GM19372 (cell line): ENCODE measurements around the gene SERPINC1.
"Not testable (repeated sequence)": the region's sequence is repeated elsewhere in the genome, so short reads cannot be mapped to it uniquely, and the experiment has no call there.

Experiments used
- ATAC-seq: cut with Tn5 transposase; IDR thresholded peaks from one replicate; pipeline ENCODE4 v1.9.1; 2021; ENCODE audit warnings: mild to moderate bottlenecking, low read depth, moderate library complexity; ENCODE audit not compliant: unreplicated experiment

Gene SERPINC1

DNA sequence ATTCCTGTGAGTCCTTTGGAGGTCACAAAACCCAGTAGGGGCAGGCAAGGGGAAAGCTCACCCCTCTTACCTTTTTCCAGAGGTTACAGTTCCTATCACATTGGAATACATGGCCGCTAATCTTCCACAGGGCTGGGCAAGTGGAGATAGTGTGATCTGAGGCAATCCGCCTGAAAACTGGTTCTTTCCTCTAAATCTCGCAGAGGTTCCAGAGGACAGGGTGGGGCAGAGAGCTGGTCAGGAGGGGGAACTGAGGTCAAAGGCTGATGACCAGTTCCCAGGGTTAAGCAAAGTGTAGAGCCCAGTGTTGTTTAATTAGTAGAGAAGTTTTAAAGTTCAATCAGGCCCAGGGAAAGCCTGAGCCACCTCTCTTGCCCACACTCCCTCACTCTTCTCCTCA, at the start of gene SERPINC1:
Gene SERPINC1, minus strand, starts transcription at position 179 of the 400 bp plus-strand sequence. Its CDS starts 68 bp downstream, at position 111.
- ATAC-seq = no peak

DNA sequence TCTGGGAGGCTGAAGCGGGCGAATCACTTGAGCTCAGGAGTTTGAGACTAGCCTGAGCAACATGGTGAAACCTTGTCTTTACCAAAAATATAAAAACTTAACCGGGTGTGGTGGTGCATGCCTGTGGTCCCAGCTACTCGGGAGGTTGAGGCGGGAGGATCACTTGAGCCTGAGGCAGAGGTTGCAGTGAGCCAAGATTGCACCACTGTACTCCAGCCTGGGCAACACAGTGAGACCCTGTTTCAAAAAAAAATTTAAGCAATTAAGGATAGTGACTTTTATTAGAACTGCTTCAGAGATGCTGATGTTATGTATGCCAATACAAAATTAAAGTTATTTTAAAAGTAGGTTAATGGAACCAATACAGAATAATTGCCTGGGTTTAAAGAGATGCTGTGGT, 48.8 kb upstream of the SERPINC1 start:
- ATAC-seq = not testable (repeated sequence)

DNA sequence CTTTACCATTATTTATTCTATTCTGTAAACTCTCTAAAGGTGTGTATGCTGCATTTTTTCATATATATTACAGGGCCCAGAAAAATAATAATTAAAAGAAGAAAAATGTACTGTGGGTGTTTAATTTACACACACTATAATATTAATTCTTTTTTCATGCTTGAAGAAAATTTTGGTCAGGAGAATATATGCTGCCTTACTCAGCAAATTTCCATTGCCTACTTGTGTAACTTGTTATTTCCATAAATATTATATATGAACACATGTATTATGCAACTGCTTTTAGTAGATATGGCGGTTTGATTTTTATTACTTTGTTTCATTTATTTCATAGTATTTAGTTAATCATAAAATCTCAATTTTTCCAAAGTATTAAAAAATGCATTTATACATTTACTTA, 46.4 kb upstream of the SERPINC1 start:
- no peak for ATAC-seq

- no peak for ATAC-seq
Measured at GRCh38 chr1:173960625-173961024, 43.5 kb upstream of the SERPINC1 start.

GRCh38 chr1:173954179-173954578, 37.1 kb upstream of the SERPINC1 start:
- no peak for ATAC-seq

DNA sequence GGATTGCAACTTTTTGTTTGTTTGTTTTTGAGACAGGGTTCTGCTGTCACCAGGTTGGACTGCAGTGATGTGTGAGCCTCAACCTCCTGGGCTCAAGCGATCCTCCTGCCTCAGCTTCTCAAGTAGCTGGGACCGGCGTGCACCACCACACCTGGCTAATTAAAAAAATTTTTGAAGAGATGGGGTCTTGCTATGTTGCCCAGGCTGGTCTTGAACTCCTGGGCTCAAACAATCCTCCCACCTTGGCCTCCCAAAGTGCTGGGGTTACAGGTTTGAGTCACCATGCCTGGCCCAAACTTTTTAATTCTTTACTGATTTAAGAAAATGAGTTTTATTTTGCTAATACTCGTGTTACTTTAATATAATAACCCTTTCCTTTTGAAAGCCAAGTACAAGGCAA, 31.5 kb upstream of the SERPINC1 start:
- ATAC-seq = no peak

GRCh38 chr1:173946380-173946921, 29.3 kb upstream of the SERPINC1 start:
- no peak for ATAC-seq

GRCh38 chr1:173937062-173937461, 19.9 kb upstream of the SERPINC1 start:
- no peak for ATAC-seq

DNA sequence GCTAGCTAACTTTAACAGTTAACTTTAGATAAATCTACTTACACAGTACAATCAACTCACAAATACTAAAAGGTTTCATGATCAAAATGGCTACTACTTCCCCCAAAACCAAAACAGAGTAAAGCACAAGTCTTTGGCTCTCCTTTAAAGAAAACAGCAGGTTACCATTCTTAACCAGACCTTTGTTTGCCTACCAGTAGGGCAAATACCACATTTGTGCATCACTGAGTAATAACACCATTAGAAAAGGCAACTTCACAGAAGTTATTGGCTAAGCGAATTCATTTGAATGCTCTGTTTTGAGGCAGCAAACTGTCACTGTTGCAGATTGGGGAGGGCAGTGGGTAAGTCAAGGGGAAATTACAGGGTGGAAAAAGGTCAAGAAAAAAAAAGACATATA, 17.3 kb upstream of the SERPINC1 start:
- no peak for ATAC-seq

GRCh38 chr1:173930541-173930940, 13.4 kb upstream of the SERPINC1 start:
- ATAC-seq = not testable (repeated sequence)

DNA sequence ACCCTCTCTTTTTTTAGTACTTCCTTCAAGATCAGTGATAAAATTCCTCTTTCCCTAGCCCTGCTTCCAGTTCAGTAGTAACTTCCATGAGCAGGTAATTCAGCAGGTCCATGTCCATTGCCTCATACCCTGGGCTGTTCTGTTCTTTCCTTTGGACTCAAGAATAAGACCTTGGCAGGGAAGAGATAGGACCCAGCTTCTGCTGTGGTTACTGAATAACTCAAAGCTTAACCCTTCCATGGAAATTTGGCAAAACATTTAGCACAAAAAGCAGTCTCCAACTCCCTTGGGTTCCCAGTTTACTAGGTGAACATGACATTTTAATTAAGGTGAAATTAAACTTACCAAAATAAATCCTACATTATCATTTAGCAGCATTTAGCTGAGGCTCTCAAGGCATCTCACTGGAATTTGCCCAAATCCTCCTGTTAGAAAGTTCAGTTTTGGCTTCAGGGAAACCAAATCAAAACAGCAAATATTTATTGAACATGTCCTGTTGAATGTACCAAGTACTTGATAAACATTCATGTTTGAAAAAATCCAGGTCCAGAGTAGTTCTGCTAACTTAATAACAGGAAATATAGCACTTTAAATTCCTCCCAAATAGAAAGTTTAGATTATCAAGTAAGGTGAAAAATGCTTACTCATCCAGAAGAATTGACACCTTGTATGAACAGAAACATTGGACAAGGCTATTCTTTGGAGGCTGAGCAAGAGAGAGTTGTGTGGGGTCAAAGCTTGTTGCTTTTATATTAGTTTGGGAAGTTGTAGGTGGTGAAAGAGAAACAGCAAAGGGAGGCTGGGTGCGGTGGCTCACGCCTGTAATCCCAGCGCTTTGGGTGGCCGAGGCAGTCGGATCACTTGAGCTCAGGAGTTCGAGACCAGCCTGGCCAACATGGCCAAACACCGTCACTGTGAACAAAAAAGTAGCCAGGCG, 8.4 kb upstream of the SERPINC1 start:
- no peak for ATAC-seq

GRCh38 chr1:173920861-173921260, 3.7 kb upstream of the SERPINC1 start:
- ATAC-seq = no peak

GRCh38 chr1:173917635-173918493, 737 bp upstream of the SERPINC1 start:
- no peak for ATAC-seq

DNA sequence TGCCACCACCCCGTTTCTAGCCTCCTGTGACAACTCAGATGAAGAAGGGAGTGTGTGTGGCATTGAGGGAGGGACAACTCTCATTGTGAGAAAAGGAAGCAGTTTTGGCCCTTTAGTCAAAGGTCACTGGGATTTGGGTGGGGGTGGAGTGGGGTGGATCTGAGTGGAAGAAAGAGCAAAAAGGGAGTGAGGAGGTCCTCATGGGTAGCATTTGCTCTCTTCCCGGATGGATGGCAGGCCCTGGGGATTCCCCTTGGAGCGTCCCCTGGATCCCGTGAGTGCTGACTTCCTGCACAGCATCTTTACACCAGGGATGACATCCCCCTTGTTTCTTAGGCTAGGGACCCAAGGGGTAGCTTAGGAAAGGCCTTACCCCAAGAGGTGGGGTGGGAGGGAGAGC, 460 bp downstream of the SERPINC1 start:
- no peak for ATAC-seq

DNA sequence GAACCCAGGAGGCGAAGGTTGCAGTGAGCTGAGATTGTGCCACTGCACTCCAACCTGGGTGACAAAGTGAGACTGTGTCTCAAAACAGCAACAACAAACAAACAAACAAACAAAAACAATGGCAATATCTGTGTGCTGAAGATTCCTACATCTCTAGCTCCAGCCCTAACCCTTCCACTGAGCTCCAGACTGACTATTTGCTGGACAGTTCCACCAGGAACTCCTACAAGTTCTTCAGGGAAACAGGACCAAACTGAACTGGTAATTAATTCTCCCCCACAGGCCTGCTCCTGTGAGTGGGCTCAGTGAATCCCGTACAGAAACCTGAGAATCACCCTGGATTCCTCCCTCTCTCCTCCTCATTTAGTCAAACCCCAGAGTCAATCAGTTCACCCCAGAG, 1.5 kb downstream of the SERPINC1 start:
- ATAC-seq = no peak

DNA sequence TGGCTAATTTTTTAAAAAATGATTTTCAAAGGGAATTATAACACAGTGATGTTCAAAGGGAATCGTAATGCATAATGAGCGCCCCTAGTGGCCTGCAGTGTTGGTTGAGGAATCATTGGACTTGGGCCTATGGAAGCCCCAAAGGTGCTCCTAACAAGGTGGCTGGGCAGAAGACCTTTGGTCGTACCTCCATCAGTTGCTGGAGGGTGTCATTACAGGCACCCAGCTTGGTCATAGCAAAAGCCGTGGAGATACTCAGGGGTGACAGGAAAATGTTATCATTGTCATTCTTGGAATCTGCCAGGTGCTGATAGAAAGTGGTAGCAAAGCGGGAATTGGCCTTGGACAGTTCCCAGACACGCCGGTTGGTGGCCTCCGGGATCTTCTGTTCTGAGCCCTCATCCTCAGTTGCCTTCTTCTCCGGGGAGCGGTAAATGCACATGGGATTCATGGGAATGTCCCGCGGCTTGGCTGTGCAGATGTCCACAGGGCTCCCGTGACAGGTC, 2.7 kb downstream of the SERPINC1 start:
- ATAC-seq = no peak

GRCh38 chr1:173913111-173913510, 4.0 kb downstream of the SERPINC1 start:
- ATAC-seq = no peak

- ATAC-seq = no peak
Measured at GRCh38 chr1:173903827-173904531, 13.1 kb downstream of the SERPINC1 start.

DNA sequence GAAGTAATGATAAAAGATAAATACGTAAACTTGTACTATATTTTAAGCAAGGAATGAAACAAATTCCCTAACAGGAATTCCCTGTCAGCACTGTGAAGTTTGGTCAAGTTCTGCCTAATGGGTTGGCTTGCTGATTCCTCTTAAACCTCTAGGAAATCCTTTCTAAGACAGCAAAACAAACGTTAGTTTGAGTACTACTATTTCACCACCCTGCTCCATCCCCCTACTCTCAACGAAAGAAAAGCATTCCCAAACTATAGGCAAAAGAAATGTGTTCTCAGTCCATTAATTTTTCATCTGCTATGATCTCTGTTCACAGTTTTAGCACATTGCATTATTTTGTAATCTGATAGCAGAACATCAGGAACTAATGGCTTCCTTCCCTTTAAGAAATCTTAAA, 16.1 kb downstream of the SERPINC1 start:
- no peak for ATAC-seq

- no peak for ATAC-seq
Measured at GRCh38 chr1:173900427-173900826, 16.7 kb downstream of the SERPINC1 start.
